ENCODE measurements around the gene TMEM141.
"Not testable (repeated sequence)": the region's sequence is repeated elsewhere in the genome, so short reads cannot be mapped to it uniquely, and the experiment has no call there.

Gene TMEM141

DNA sequence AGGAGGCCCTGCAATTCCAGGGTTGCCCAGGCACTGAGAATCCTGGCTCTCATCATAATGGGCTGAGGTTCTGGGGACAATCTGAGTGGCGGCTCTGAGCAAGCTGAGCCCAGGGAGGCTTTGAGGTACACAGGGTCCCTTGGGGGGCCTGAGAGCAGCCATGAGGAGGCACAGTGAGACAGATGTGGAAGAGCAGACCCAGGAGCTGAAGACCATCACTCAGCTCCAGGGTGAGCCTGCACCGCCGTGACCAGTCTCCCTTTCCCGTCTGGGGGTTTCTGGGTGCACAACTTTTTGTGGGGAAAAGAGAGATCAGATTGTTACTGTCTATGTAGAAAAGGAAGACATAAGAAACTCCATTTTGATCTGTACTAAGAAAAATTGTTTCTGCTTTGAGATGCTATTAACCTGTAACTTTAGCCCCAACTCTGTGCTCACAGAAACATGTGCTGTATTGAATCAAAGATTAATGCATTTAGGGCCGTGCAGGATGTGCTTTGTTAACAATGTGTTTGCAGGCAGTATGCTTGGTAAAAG, 5.2 kb downstream of the TMEM141 start, which contains the start of gene CCDC183:
TSS of gene CCDC183 (plus strand) at position 101 of the 537 bp plus-strand sequence. CDS start at position 161, 60 bp downstream.
- DNase-seq: no peak

DNA sequence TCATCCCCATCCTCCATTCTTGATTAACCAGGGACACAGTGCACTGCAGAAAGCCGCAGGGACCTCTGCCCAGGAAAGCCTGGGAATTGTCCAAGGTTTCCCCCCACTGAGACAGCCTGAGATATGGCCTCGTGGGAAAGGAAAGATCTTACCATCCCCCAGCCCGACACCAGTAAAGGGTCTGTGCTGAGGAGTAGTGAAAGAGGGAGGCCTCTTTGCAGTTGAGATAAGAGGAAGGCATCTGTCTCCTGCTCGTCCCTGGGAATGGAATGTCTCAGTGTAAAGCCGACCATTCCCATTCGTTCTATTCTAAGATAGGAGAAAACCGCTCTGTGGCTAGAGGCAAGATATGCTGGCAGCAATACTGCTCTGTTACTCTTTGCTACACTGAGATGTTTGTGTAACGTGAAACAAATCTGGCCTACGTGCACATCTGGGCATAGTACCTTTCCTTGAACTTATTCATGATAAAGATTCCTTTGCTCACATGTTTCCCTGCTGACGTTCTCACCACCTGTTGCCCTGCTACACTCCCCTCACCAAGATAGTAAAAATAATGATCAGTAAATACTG, 5.7 kb downstream of the TMEM141 start:
- DNase-seq: not testable (repeated sequence)

DNA sequence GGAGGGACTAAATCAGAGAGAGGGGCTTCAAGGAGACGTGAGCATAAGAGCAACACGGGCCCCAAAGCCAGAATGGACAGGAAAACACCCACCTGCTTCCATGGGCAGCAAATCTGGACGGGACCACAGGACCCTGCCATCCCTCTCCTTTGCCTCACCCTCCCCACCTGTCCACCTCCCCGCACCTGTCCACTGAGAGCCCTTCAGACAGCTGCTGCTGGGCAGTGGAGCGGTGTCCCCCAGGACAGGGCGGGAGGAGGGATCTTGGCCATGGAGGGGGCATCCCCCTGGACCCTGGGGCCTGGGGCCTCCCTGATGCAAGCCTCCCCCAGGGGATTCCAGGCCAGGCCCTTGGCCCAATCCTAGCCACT, 7.5 kb downstream of the TMEM141 start:
- no peak for DNase-seq

DNA sequence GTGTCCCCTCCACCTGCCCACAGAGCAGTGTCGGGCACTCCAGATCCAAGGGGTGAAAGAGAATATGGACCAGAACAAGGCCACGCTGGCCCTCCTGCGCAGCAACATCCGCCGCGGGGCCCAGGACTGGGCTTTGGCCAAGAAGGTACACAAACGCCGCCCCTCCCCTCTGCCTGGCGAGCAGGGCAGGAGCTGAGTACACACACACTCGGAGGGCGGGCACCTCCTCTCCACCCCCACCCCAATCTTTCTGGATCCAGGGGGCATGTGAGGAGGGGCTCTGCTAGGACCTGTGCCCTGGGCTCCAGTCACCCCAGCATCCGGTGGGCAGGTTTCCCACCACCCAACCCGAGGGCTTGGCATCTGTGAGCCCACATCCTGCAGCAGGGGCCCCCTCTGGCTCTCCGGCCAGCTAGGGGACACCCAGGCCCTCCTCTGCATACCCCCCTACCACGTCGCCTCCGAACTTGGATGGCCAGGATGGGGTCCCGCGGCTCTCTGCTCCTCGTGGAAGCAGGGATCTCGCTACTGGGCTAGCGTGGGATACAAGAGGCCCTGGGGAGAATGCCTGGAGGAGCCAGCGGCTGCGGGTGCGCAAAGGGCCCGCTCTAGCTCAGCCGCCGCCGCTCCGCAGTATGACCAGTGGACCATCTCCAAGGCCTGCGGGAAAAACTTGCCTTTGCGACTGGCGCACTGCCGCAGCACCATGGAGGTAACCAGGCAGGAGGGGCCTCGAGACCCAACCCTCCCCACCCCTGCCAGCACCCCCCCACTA, 8.1 kb downstream of the TMEM141 start:
- peak; percentile 69 for DNase-seq

DNA sequence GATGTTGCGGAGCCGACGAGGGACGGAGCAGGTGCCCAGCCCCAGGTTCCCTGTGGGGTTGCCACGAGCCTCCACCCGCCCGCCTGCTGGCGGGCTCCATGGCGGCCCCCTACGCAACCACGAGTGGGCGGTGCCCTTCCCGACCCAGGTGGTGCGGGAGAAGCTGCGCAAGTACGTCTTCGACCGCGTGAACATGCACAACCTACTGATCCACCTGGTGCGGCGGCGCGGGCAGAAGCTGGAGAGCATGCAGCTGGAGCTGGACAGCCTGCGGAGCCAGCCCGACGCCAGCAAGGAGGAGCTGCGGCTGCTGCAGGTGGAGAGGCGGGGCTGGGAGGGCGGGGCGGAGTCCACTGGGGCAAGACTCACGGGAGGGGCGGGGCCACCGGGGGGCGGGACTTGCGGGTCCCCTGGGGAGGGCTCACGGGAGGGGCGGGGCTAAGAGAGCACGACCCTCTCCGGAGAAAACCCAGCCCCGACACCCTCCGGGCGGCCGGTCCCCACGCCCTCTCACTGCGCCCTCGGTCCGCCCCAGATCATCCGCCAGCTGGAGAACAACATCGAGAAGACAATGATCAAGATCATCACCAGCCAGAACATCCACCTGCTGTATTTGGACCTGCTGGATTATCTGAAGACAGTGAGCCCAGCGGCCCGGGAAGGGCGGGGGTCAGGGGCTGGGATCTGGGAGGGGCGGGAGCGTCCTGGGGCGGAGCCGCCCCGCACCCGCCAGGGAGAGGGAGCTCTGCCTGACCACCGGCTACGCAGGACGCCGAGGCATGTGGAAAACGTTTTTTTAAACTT, 8.9 kb downstream of the TMEM141 start:
- peak; percentile 83 for DNase-seq

DNA sequence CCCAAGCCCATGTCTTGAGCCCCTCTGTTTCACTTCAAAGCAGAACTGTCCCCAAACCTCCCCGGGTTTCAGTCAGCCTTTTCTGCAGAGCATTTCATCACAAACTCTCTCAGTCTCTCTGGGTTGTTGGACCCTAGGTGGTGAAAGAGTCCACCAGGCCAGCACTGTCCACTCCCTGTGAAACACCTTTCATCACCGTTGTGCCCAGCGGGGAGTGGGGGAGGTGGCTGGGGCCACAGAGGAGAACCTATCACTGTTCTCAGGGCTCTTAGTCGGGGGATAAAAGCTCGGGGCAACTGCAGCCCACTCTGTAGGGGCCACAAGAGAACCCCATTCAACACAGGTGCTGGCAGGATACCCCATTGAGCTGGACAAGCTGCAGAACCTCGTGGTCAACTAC, 11.2 kb downstream of the TMEM141 start:
- DNase-seq: no peak

DNA sequence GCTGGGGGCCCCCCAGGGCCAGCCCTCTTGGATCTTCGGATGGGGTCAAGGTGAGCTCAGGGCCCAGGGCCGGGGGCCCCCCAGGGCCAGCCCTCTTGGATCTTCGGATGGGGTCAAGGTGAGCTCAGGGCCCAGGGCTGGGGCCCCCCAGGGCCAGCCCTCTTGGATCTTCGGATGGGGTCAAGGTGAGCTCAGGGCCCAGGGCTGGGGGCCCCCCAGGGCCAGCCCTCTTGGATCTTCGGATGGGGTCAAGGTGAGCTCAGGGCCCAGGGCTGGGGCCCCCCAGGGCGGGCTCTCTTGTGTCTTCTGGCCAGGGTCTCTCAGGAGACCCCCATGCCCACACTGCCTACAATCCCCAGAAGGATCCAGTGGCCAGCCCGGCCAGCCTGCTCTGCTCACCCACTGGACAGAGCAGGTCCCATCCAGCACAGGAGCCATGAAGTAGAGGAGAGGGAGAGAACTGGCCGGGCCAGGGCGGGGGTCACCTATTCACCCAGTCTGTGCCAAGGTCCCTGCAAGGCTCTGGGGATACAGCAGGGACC, 11.9 kb downstream of the TMEM141 start:
- not testable (repeated sequence) for DNase-seq

DNA sequence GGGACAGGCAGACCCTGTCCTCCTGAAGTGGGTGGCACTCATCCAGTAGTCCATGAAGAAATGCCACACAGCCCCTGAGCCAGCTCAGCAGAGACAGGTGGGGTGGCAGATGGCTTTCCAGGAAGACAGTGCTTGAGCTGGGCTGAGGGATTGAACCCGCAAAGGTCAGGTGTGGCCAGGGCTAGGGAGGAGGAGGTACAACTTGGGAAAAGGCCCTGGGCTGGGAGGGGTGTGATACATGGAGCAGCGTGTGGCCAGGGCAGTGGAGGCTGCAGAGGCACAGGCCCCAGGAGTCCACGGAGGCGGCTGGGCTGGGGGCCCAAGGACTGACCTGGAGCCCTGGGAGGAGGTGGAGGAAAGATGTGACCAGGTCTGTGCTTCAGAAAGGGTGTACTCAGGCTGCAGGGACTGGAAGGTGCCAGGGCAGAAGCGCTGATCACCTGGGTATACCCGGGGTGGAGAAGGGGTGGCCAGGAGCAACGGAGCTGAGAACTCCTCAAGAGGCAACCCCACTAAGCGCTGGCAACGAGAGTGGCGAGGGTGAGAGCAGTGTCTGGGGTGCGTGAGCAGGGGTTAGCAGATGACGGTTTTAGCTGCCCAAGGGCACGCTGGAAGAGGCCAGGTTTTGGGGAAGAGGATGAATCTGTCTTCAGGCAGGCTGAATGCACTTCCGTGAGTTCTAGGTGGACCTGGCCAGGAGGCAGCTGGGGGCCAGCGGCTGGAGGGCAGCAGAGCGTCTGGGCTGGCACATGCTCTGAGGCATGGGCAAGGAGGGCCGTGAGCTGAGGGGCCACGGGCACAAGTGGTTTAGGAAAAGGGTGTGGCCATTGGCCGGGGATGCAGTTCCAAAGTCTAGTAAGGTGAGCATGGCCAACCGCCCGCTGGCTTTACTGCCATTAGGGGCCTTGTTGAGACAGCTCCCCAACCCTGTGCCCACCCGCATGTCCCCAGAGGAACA, 12.7 kb downstream of the TMEM141 start:
- no peak for DNase-seq

DNA sequence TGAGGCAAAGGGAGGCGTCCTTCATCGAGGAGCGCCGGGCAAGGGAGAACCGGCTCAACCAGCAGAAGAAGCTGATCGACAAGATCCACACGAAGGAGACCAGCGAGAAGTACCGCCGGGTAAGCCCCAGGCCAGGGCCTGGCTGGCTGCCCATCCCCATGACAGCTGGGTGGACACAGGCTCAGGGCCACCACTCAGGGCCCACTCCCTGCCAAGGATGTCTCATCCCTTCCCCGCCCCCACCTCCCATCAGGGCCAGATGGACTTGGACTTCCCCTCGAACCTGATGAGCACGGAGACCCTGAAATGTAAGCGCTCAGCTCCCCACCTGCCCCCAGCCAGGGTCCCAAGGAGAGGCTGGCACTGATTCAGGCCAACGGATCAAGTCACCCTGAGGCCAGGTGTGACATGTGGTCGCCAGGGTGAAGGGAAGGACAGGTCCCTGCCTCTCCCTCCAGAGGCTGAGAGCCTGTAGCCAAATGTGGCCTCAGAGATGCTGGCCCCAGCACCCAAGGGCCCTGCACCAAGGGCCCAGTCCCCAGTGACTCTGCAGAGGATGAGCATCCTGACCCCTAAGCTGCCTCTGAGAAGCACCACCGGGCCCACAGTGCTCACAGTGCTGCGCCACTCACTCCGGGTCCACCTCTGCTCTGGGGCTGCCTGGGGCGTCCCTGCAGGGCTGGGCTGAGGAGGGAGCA, 13.5 kb downstream of the TMEM141 start:
- DNase-seq: no peak

DNA sequence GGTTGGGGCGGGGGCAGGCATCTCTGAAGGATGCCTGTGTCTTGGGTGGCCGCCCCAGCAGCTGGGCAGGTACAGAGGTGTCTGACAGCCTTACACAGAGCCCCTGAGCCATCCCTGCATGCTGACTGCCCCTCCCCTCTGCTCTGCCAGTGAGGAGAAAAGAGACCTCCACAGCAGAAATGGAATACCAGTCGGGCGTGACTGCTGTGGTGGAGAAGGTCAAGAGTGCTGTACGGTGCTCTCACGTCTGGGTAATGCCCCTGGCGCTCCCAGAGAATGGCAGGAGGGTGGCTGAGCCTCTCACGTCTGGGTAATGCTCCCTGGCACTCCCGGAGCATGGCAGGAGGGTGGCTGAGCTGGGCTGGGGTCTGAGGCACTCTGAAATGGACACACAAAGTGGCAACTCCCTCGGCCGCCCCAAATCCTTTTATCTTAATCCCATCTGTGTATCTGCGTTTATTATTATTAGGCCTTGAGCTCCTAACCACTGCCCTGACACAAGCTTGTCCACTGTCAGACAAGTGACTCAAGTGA, 14.1 kb downstream of the TMEM141 start:
- DNase-seq: no peak

DNA sequence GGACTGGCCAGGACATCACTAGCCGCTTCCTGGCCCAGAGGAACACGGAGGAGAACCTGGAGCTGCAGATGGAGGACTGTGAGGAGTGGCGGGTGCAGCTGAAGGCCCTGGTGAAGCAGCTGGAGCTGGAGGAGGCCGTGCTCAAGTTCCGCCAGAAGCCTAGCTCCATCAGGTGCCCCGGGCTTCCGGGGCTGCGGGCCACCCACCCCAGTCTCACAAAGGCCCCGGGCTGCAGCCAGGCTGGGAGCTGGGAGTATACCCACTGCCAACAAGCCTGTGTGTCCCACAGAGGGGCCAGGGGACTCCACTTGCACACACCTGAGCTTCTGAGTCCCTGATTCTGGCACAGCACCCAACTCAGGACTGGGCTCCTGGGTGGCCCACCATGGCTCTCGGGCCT, 14.9 kb downstream of the TMEM141 start:
- no peak for DNase-seq

DNA sequence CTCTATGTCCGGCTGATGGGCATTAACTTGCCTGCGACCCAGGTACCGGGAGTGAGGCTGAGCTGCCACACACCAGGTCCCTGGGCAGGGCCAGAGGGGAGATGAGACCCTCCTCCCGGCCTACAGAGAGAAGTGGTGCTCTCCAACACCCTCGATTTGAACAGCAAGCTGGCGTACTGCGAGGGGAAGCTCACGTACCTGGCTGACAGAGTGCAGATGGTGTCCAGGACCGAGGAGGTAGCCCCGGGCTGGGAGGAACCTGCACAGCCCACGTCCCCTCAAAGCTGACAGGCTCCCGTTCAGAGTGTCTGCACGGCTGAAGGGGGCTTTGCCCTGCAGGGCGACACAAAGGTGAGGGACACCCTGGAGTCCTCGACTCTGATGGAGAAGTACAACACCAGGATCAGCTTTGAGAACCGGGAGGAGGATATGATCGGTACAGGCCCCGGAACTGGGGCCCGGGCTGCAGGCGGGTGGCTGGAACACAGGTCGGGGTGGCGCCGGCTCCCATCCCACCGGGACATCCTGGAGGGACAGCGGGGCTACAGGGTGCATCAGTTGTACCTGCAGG, 15.6 kb downstream of the TMEM141 start:
- DNase-seq: no peak

DNA sequence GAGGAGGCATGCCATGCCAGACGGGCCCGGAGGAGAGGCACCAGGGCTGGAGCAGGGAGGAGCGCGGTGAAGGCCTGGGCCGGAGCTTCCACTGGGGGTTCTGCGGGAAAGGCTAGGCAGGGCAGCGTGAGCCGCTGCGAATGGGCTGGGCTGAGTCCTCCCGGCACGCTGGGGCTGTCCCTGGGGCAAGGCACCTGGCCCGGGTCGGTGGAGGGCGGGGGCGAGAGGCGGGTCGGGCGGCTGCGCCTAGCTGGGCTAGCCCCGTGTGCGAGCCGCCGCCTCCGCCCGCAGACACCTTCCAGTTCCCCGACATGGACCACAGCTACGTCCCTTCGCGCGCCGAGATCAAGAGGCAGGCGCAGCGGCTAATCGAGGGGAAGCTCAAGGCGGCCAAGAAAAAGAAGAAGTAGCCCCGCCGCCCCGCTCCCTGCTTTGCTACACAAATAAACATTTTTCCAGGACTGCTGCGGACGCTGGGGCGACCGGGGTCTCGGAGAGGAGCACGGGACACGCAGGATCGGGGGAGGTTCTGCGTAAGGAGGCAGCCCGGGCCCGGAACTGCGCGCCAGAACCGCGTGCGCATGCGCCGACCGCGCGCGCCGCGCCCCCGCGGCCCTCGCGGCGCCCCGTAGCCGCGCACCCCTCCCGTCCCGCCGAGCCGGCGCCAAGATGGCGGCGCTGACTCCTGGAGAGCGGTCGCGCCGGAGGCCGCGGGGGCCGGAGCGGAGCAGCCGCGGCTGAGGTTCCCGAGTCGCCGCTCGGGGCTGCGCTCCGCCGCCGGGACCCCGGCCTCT, 16.3 kb downstream of the TMEM141 start, which contains the start of gene RABL6:
TSS of gene RABL6 (plus strand) at position 668 of the 794 bp plus-strand sequence. CDS start 249 bp downstream, outside the sequence.
- peak; percentile 57 for DNase-seq

DNA sequence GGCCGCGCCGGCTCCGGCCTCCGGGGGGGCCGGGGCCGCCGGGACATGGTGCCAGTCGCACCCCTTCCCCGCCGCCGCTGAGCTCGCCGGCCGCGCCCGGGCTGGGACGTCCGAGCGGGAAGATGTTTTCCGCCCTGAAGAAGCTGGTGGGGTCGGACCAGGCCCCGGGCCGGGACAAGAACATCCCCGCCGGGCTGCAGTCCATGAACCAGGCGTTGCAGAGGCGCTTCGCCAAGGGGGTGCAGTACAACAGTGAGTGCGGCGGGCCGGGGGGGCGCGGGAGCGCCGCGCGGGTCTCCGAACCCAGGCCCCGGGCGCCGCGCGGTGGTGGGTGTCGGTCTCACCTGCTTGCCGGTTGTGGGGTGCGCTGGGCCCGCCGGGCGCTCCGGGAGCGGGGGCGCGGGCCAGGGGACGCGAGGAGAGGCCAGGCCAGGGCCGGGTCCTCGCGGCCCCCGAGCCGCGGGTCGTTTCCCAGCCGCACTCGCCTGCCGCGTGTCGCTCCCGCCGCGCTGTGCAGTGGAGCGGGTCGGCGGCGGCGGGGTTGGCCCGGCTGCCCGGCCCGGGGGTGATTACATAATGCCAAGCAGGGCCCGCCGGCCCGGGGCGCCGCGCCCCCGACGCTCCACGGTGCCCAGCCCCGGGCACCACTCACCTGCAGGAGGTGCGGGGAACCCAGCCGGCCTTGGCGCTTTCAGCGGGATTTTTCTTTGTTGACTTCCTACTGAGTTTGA, 17.1 kb downstream of the TMEM141 start:
- DNase-seq: no peak

DNA sequence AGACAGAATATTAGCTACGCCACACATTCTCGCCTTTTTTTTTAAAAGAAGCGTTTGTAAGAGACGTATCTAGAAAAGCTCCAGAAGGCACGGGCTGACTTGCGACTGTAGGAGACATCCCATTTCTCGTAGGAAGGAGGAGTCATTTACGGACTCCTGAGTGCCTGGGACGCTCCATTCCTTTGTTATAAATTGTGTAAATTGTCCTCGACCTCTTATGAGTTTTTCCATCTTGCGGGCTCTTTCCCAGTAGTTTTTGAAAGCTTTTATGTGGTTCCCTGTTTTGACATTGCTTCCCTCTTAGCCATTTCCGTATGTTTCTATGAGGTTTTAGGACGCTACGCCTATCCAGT, 17.6 kb downstream of the TMEM141 start:
- peak; percentile 17 for DNase-seq

DNA sequence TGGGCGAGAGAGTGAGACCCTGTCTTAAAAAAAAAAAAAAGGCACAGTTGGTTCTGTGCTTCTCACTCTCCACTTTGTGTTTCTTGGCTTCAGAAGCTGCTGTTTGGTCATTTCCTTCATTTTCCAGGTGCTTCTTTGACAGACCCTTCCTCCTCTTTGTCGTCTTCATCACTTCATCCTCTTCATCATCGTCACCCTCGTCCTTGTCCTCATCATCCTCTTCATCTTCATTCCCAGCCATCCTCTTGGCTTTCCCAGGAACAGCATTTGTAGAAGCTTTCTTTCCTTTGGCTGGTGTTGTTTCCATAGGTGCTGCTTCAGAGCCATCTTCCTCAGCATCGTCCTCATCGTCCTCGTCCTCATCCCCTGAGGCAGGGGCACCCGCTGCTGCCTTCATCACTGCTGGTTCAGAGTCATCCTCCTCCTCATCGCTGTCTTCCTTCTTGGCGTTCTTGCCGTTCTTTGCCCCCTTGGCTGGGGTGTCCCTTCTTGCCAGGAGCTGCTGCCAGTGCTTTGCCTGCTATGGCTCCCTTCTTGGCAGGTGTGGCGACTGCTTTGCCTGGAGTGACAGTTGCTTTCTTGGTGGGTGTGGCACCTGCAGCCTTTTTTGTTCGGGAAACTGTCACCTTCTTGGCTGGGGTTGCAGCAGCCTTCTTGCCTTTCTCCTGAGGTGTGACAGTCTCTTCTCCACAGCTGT, 23.7 kb downstream of the TMEM141 start:
- DNase-seq: no peak

DNA sequence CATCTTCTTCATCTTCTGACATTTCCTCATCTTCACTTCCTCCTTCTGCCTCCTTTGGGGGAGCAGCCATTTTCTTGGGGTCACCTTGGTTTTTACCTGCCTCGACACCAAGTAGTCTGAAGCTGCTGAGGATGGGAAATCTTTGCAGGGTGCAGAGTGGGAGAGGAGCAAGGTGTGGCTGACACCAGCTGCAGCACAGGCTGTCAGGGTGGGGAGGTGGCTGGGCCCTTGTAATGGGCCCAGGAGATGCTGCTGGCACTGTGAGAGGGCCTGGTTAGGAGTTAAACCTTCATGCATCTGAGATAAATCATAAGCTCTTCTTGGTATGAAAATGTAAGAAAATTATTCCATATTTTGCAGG, 24.3 kb downstream of the TMEM141 start:
- DNase-seq: no peak
